Peyer's patch (tissue), 4 donors: ENCODE results near the gene KCNMA1.

ENCODE experiments used
- CTCF ChIP-seq, 6 experiments: fragments of 450-650 bp in 4 of 6; fragments of 200-600 bp in 2 of 6; sonication (generic) in 1 of 6; IDR thresholded peaks; one replicate each; pipeline ENCODE4 v1.5.1; 2017 to 2019; ENCODE audit warnings: antibody characterized with exemption in 6 of 6, mild to moderate bottlenecking in 3 of 6, moderate library complexity in 1 of 6
- POLR2A ChIP-seq, 2 donors: fragments of 450-650 bp; IDR thresholded peaks; one replicate each; pipeline ENCODE4 v1.5.1; 2017; ENCODE audit warnings: antibody characterized with exemption in 2 of 2, mild to moderate bottlenecking in 2 of 2, moderate library complexity in 2 of 2

GRCh38 chr10:77149001-77149400 lies 488.6 kb downstream of the KCNMA1 start:
- TF ChIP-seq CTCF (IDR thresholded peaks at IDR 0.05) (no peak), POLR2A (IDR thresholded peaks at IDR 0.05) (no peak)
